Limb (tissue), 2 donors: ENCODE measurements around the gene ZNF837.

Experiments used
- DNase-seq, 2 donors: peaks; one replicate each; pipeline ENCODE4 v3.0.0-alpha.2; 2016; ENCODE audit errors: extremely low spot score in 2 of 2

ZNF837 gene

DNA sequence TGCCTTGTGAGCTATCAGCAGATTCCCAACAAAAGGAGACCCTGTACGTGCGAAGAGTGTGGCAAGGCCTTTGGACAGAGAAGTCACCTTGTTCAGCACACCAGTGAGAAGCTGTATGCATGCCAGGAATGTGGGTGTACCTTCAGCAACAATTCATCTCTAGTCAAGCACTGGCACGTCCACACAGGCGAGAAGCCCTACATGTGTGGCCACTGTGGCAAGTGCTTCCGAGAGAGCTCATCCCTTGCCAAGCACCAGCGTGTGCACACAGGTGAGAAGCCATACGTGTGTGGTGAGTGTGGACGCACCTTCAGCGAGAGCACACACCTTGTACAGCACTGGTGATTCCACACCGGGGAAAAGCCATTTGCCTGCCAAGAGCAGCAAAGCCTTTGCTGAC is 61.6 kb downstream of the ZNF837 start:
- no peak for DNase-seq

DNA sequence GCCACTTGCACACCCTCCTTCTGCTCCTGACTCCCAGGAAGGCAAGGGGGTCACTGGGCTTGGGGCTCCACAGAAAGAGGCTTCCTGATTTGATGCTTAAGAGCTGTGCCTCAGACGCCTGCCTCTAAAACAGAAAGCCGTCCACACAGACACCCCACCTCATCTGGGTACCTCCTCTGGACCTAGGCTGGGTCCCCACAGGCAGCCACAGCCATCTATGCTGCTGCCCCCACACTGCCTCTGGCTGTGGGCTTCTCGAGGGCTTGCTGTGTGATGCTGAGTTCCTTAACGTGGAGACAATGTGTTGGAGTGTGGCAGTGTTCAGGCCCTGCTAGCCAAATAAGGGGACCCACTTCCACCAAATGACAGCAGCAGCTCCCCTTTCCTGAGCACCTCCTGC is 62.5 kb downstream of the ZNF837 start:
- DNase-seq, result no peak
